Endothelial cell of umbilical vein (primary cell): Measurements from ENCODE around the gene PCP4L1. TPM values are rescaled to one million over a fixed set of nuclear protein-coding genes. Genes with fewer than 3 reads are reported as not detected.

Experiments
- BruUV-seq: library from RNA; stranded (reverse); fragments of 400-500 nt; replicated peaks from 2 replicates; lab custom pipeline; 2021; lab: Mats Ljungman, UMichigan
- CTCF ChIA-PET: fragments of 300-600, 350-600 bp; sonication (Branson Sonifier 250); formaldehyde crosslinking; loops from one replicate; lab custom pipeline; 2021; ENCODE audit warnings: antibody characterized with exemption, inconsistent platforms; lab: Charles Lee
- POLR2A ChIA-PET: fragments of 300-600, 350-600 bp; sonication (Branson Sonifier 250); formaldehyde crosslinking; loops from one replicate; lab custom pipeline; 2021; ENCODE audit warnings: antibody characterized with exemption, inconsistent platforms; lab: Charles Lee
- DNase-seq: peaks from one replicate; pipeline ENCODE4 v3.0.0-alpha.2; 2011; ENCODE audit warnings: low read depth, low spot score
- FAIRE-seq: peaks from 2 replicates; lab custom pipeline; 2011; peaks lifted over from hg19 to GRCh38; lab: Jason Lieb, UNC
- H2AFZ ChIP-seq: 2 replicates; pipeline ENCODE4 v1.6.0; 2012; ENCODE audit warnings: low read depth, low read length, control low read depth, inconsistent platforms
- H3K27ac ChIP-seq: 2 replicates; pipeline ENCODE4 v1.5.1; 2011; ENCODE audit warnings: low read depth, mild to moderate bottlenecking, control low read depth, low read length, moderate library complexity; ENCODE audit not compliant: insufficient read depth
- H3K27me3 ChIP-seq, 2 experiments: 2 replicates each; pipeline versions ENCODE4 v1.6.0 to v1.6.1; 2011; ENCODE audit warnings: low read length in 2 of 2, mixed read lengths in 1 of 2; ENCODE audit not compliant: control insufficient read depth in 2 of 2, insufficient read depth in 2 of 2
- H3K36me3 ChIP-seq, 2 experiments: 2 replicates in 1 of 2; 3 replicates in 1 of 2; pipeline ENCODE4 v1.5.1; 2011; ENCODE audit warnings: low read length in 2 of 2, mild to moderate bottlenecking in 1 of 2, moderate library complexity in 1 of 2; ENCODE audit not compliant: control insufficient read depth in 2 of 2, insufficient read depth in 2 of 2; ENCODE audit errors: extremely low read depth in 1 of 2
- H3K4me1 ChIP-seq: 3 replicates; pipeline ENCODE4 v1.5.1; 2011; ENCODE audit warnings: mild to moderate bottlenecking, low read length; ENCODE audit not compliant: control insufficient read depth, insufficient read depth; ENCODE audit errors: extremely low read depth
- H3K4me2 ChIP-seq: 2 replicates; pipeline ENCODE4 v1.6.1; 2011; ENCODE audit warnings: low read length, control low read depth, mixed read lengths; ENCODE audit not compliant: insufficient read depth
- H3K4me3 ChIP-seq, 3 experiments: fragments of 200-600 bp in 1 of 3; sonication (generic), shearing (Covaris generic) in 1 of 3; replicated peaks in 1 of 3; 2 replicates each; pipeline ENCODE4 v1.5.1; 2011 to 2016; ENCODE audit warnings: control low read depth in 3 of 3, low read length in 3 of 3, mild to moderate bottlenecking in 2 of 3, inconsistent platforms in 1 of 3, low read depth in 1 of 3, moderate library complexity in 1 of 3; ENCODE audit not compliant: insufficient read depth in 1 of 3
- H3K79me2 ChIP-seq: 2 replicates; pipeline ENCODE4 v1.6.0; 2012; ENCODE audit warnings: low read length, inconsistent platforms; ENCODE audit not compliant: control insufficient read depth, insufficient read depth
- H3K9ac ChIP-seq: replicated peaks from 2 replicates; pipeline ENCODE3; 2011; ENCODE audit warnings: low read length, control low read depth; ENCODE audit not compliant: insufficient read depth; ENCODE audit errors: extremely low read depth
- H3K9me1 ChIP-seq: replicated peaks from 3 replicates; pipeline ENCODE4 v1.6.0; 2011; ENCODE audit warnings: mild to moderate bottlenecking, low read length; ENCODE audit not compliant: control insufficient read depth, insufficient read depth; ENCODE audit errors: extremely low read depth
- H3K9me3 ChIP-seq: replicated peaks from 2 replicates; pipeline ENCODE4 v1.5.1; 2012; ENCODE audit warnings: low read length, inconsistent platforms; ENCODE audit not compliant: control insufficient read depth, insufficient read depth
- H4K20me1 ChIP-seq: replicated peaks from 2 replicates; pipeline ENCODE3; 2011; ENCODE audit warnings: mild to moderate bottlenecking, low read length; ENCODE audit not compliant: control insufficient read depth, insufficient read depth; ENCODE audit errors: extremely low read depth
- CTCF ChIP-seq, 2 donors: IDR thresholded peaks; 1 replicate in 1 of 2; 2 replicates in 1 of 2; pipeline ENCODE4 v1.5.1; 2011; ENCODE audit warnings: low read length in 2 of 2, mild to moderate bottlenecking in 2 of 2, moderate library complexity in 2 of 2, control low read depth in 1 of 2, inconsistent platforms in 1 of 2, low read depth in 1 of 2; ENCODE audit not compliant: insufficient read depth in 1 of 2; ENCODE audit errors: extremely low read depth in 1 of 2
- EZH2 ChIP-seq: IDR thresholded peaks from 2 replicates; pipeline ENCODE4 v1.6.1; 2012; ENCODE audit warnings: borderline replicate concordance, low read depth, mild to moderate bottlenecking, moderate library complexity, low read length, inconsistent platforms; ENCODE audit not compliant: severe bottlenecking
- FOS ChIP-seq: IDR thresholded peaks from 2 replicates; pipeline ENCODE4 v1.6.1; 2011; ENCODE audit warnings: mild to moderate bottlenecking, low read length, moderate library complexity, borderline replicate concordance; ENCODE audit not compliant: insufficient read depth
- GATA2 ChIP-seq: IDR thresholded peaks from 2 replicates; pipeline ENCODE4 v1.7.0; 2011; ENCODE audit warnings: low read depth, mild to moderate bottlenecking, moderate library complexity, mixed read lengths, low read length; ENCODE audit not compliant: insufficient read length, insufficient read depth
- MAX ChIP-seq: IDR thresholded peaks from 2 replicates; pipeline ENCODE4 v1.6.1; 2011; ENCODE audit not compliant: insufficient read depth, insufficient read length
- POLR2A ChIP-seq: IDR thresholded peaks from 2 replicates; pipeline ENCODE4 v1.6.1; 2012; ENCODE audit warnings: low read depth, mild to moderate bottlenecking, control low read depth, low read length
- POLR2AphosphoS5 ChIP-seq: IDR thresholded peaks from 2 replicates; pipeline ENCODE4 v1.6.1; 2012; ENCODE audit warnings: low read depth, mild to moderate bottlenecking, control low read depth, low read length, moderate library complexity; ENCODE audit not compliant: insufficient read depth
- dilution Hi-C: fragments of 300-500 bp; cut with MboI; formaldehyde crosslinking; loops from one replicate; pipeline ENCODE4 v1.15.0; 2019; ENCODE audit warnings: low sequenced_read_pairs; ENCODE audit not compliant: extremely low pct_ligation_motif_present
- intact Hi-C: fragments of 100-400 bp; cut with micrococcal nuclease; formaldehyde crosslinking; loops from one replicate; pipeline ENCODE4 v1.10.0; 2022
- polyA plus RNA-seq, 4 experiments: library from polyadenylated mRNA; depleted of rRNA in 3 of 4; stranded (reverse) in 3 of 4; unstranded in 1 of 4; fragments of >200 nt; gene quantifications; 2 replicates each; pipeline versions ENCODE4 v1.2.1 to v1.2.3, GENCODE V29; 2011 to 2012; ENCODE audit warnings: missing spikeins in 1 of 4
- total RNA-seq: library from RNA; stranded (reverse); gene quantifications from 2 replicates; pipeline ENCODE4 v1.2.3, GENCODE V29; 2021

PCP4L1 gene
- total and polyA plus RNA-seq, 2 donors (not counting 3 experiments of a cell fraction or from before 2014, with no cell fraction given): not detected

- intact Hi-C loops: no loop called here
- CTCF ChIA-PET: no interaction called here
- dilution Hi-C loops: no loop called here
Observed at GRCh38 chr1:161241682-161242081, 16.9 kb upstream of the PCP4L1 start.

More at GRCh38 chr1:161241682-161242081, 16.9 kb upstream of the PCP4L1 start:
- Histone ChIP-seq H3K4me2 (no peak overlapping the region), H3K27me3 (peaks cover 1 to 3% of the 10 kb centered on the region in 2 experiments), H3K4me1 (no peaks in the 10 kb centered on the region), H4K20me1 (no peaks in the 10 kb centered on the region), H3K4me3 (no peak overlapping the region), H3K9me1 (no peaks in the 10 kb centered on the region), H3K9me3 (no peaks in the 10 kb centered on the region), H3K27ac (no peak overlapping the region), H3K36me3 (no peaks in the 10 kb centered on the region), H2AFZ (no peak overlapping the region), H3K79me2 (no peaks in the 10 kb centered on the region), H3K9ac (no peak overlapping the region)
- FAIRE-seq (no peak), DNase-seq (no peak)
- TF ChIP-seq POLR2A: no peak
- TF ChIP-seq MAX: no peak
- TF ChIP-seq EZH2: no peak
- no peak for TF ChIP-seq GATA2
- no peak for TF ChIP-seq FOS
- no peak for TF ChIP-seq POLR2AphosphoS5
- TF ChIP-seq CTCF (IDR thresholded peaks at IDR 0.05; ENCODE audit: extremely low read depth in 1 of 2, insufficient read depth in 1 of 2, low read depth in 1 of 2, low read length in 2 of 2): no peak
- POLR2A ChIA-PET: no interaction called here
- no TSS peak for BruUV-seq
